HUES48 (cell line): ENCODE results near the gene C1orf21.

ENCODE experiments used
- H3K27ac ChIP-seq: one replicate; pipeline ENCODE4 v1.7.0; 2013; ENCODE audit warnings: low read depth, low read length, inconsistent platforms
- H3K27me3 ChIP-seq: 2 replicates; pipeline ENCODE4 v1.6.1; 2013; ENCODE audit warnings: mild to moderate bottlenecking, low read length; ENCODE audit not compliant: control insufficient read depth, insufficient read depth
- H3K36me3 ChIP-seq: 2 replicates; pipeline ENCODE4 v1.6.1; 2013; ENCODE audit warnings: low read length; ENCODE audit not compliant: control insufficient read depth, insufficient read depth
- H3K4me1 ChIP-seq: 2 replicates; pipeline ENCODE4 v1.6.1; 2013; ENCODE audit warnings: mild to moderate bottlenecking, low read length; ENCODE audit not compliant: control insufficient read depth, insufficient read depth
- H3K4me3 ChIP-seq: 2 replicates; pipeline ENCODE4 v1.5.1; 2013; ENCODE audit warnings: mild to moderate bottlenecking, low read depth, low read length
- H3K9ac ChIP-seq: 2 replicates; pipeline ENCODE4 v1.6.1; 2013; ENCODE audit warnings: mild to moderate bottlenecking, low read depth, low read length, moderate library complexity
- H3K9me3 ChIP-seq: 2 replicates; pipeline ENCODE4 v1.6.1; 2013; ENCODE audit warnings: low read length; ENCODE audit not compliant: control insufficient read depth, insufficient read depth

Gene C1orf21

GRCh38 chr1:184395937-184396480, 9.2 kb downstream of the C1orf21 start:
- Histone ChIP-seq H3K4me1 (peaks cover 34% of the 10 kb centered on the region), H3K9me3 (no peaks in the 10 kb centered on the region), H3K27ac (no peak overlapping the region), H3K4me3 (no peak overlapping the region), H3K9ac (no peak overlapping the region), H3K27me3 (no peaks in the 10 kb centered on the region), H3K36me3 (no peaks in the 10 kb centered on the region)

GRCh38 chr1:184399192-184399847, 12.5 kb downstream of the C1orf21 start:
- Histone ChIP-seq H3K4me1 (peaks cover 15% of the 10 kb centered on the region), H3K9ac (no peak overlapping the region), H3K9me3 (no peaks in the 10 kb centered on the region), H3K27ac (no peak overlapping the region), H3K27me3 (no peaks in the 10 kb centered on the region), H3K36me3 (no peaks in the 10 kb centered on the region), H3K4me3 (no peak overlapping the region)

GRCh38 chr1:184403961-184404726, 17.3 kb downstream of the C1orf21 start:
- Histone ChIP-seq H3K4me3 (no peak overlapping the region), H3K9me3 (no peaks in the 10 kb centered on the region)

GRCh38 chr1:184404727-184405027, 17.8 kb downstream of the C1orf21 start:
- Histone ChIP-seq H3K9me3 (no peaks in the 10 kb centered on the region), H3K27ac (no peak overlapping the region), H3K4me1 (peaks cover 36% of the 10 kb centered on the region), H3K27me3 (no peaks in the 10 kb centered on the region), H3K36me3 (no peaks in the 10 kb centered on the region), H3K4me3 (no peak overlapping the region), H3K9ac (no peak overlapping the region)

More at GRCh38 chr1:184403961-184404726, 17.3 kb downstream of the C1orf21 start:
- no peaks in the 10 kb centered on the region for H3K27me3 ChIP-seq
- no peaks in the 10 kb centered on the region for H3K36me3 ChIP-seq
- H3K9ac ChIP-seq: no peak overlapping the region
- no peak overlapping the region for H3K27ac ChIP-seq
- H3K4me1 ChIP-seq: peaks cover 36% of the 10 kb centered on the region

- no peaks in the 10 kb centered on the region for H3K27me3 ChIP-seq
- no peak overlapping the region for H3K27ac ChIP-seq
These were observed 18.4 kb downstream of the C1orf21 start for GRCh38 chr1:184405094-184405800.

GRCh38 chr1:184405801-184406142, 18.9 kb downstream of the C1orf21 start:
- H3K27ac ChIP-seq: no peak overlapping the region
- no peak overlapping the region for H3K4me3 ChIP-seq

More at GRCh38 chr1:184405094-184405800, 18.4 kb downstream of the C1orf21 start:
- Histone ChIP-seq H3K4me3 (no peak overlapping the region), H3K9ac (no peak overlapping the region), H3K9me3 (no peaks in the 10 kb centered on the region), H3K4me1 (peaks cover 32% of the 10 kb centered on the region), H3K36me3 (no peaks in the 10 kb centered on the region)

GRCh38 chr1:184406479-184406878, 19.6 kb downstream of the C1orf21 start:
- Histone ChIP-seq H3K4me3 (no peak overlapping the region), H3K36me3 (no peaks in the 10 kb centered on the region), H3K9me3 (no peaks in the 10 kb centered on the region), H3K4me1 (peaks cover 32% of the 10 kb centered on the region), H3K27me3 (no peaks in the 10 kb centered on the region), H3K9ac (no peak overlapping the region), H3K27ac (no peak overlapping the region)

More at GRCh38 chr1:184405801-184406142, 18.9 kb downstream of the C1orf21 start:
- H3K36me3 ChIP-seq: no peaks in the 10 kb centered on the region
- peaks cover 32% of the 10 kb centered on the region for H3K4me1 ChIP-seq
- H3K9ac ChIP-seq: no peak overlapping the region
- no peaks in the 10 kb centered on the region for H3K27me3 ChIP-seq
- no peaks in the 10 kb centered on the region for H3K9me3 ChIP-seq

- Histone ChIP-seq H3K27me3 (no peaks in the 10 kb centered on the region), H3K36me3 (no peaks in the 10 kb centered on the region), H3K4me1 (peaks cover 32% of the 10 kb centered on the region), H3K27ac (peak overlapping the region; percentile 32), H3K9ac (no peak overlapping the region), H3K9me3 (no peaks in the 10 kb centered on the region), H3K4me3 (no peak overlapping the region)
These were observed 21.1 kb downstream of the C1orf21 start for GRCh38 chr1:184407816-184408510.

- H3K27ac ChIP-seq: peak overlapping the region; percentile 52
- H3K27me3 ChIP-seq: no peaks in the 10 kb centered on the region
- peaks cover 32% of the 10 kb centered on the region for H3K4me1 ChIP-seq
- H3K9me3 ChIP-seq: no peaks in the 10 kb centered on the region
- no peaks in the 10 kb centered on the region for H3K36me3 ChIP-seq
- H3K9ac ChIP-seq: no peak overlapping the region
- H3K4me3 ChIP-seq: no peak overlapping the region
These were observed 21.8 kb downstream of the C1orf21 start for GRCh38 chr1:184408580-184408979.

- no peaks in the 10 kb centered on the region for H3K36me3 ChIP-seq
- no peaks in the 10 kb centered on the region for H3K9me3 ChIP-seq
- peak overlapping the region; percentile 52 for H3K27ac ChIP-seq
- no peak overlapping the region for H3K9ac ChIP-seq
- no peak overlapping the region for H3K4me3 ChIP-seq
- no peaks in the 10 kb centered on the region for H3K27me3 ChIP-seq
- H3K4me1 ChIP-seq: peaks cover 32% of the 10 kb centered on the region
These were observed 22.2 kb downstream of the C1orf21 start for GRCh38 chr1:184409011-184409410.
